Thoracic aorta (tissue), 2 donors: Measurements from ENCODE around the gene LTO1. TPM values are rescaled to one million over a fixed set of nuclear protein-coding genes. Genes with fewer than 3 reads are reported as not detected.

Experiments used
- ATAC-seq: fragments of 150-250 bp; one replicate; pipeline ENCODE4 v1.8.0; 2017; ENCODE audit warnings: low read depth; ENCODE audit not compliant: insufficient number of reproducible peaks, low FRiP score
- DNase-seq: peaks from one replicate; pipeline ENCODE4 v3.0.0-alpha.2; 2020; ENCODE audit warnings: low spot score
- H3K27ac ChIP-seq, 2 donors: fragments of 200-600 bp; sonication (generic); 1 replicate in 1 of 2; 2 replicates in 1 of 2; pipeline ENCODE4 v1.5.1; 2016; ENCODE audit warnings: mild to moderate bottlenecking in 2 of 2, moderate library complexity in 2 of 2
- H3K27me3 ChIP-seq: fragments of 200-600 bp; sonication (generic); replicated peaks from 2 replicates; pipeline ENCODE4 v1.6.0; 2016; ENCODE audit warnings: mild to moderate bottlenecking; ENCODE audit not compliant: insufficient read depth
- H3K36me3 ChIP-seq: fragments of 200-600 bp; sonication (generic); one replicate; pipeline ENCODE4 v1.5.1; 2016
- H3K4me1 ChIP-seq, 2 donors: fragments of 200-600 bp; sonication (generic); 1 replicate in 1 of 2; 2 replicates in 1 of 2; pipeline versions ENCODE4 v1.5.1 to v1.6.0; 2016; ENCODE audit warnings: low read depth in 2 of 2, mild to moderate bottlenecking in 1 of 2; ENCODE audit not compliant: control insufficient read depth in 1 of 2
- H3K4me3 ChIP-seq: fragments of 200-600 bp; sonication (generic); 2 replicates; pipeline ENCODE4 v1.5.1; 2016; ENCODE audit warnings: mild to moderate bottlenecking
- H3K9me3 ChIP-seq: fragments of 200-600 bp; sonication (generic); 2 replicates; pipeline ENCODE4 v1.5.1; 2016
- total RNA-seq, 2 donors: library from RNA; depleted of rRNA; stranded (reverse); fragments of >200 nt; gene quantifications; one replicate each; pipeline versions ENCODE4 v1.1.0 to v1.2.3, GENCODE V29; 2016
- TF ChIP-seq, protein P1 (sequence below): fragments of 200-600 bp; sonication (generic); IDR thresholded peaks from one replicate; pipeline ENCODE4 v1.5.1; 2019; ENCODE audit warnings: antibody characterized with exemption

LTO1 gene
- total RNA-seq, 2 donors from 2014 or later, result 23.6 to 43.5 TPM

DNA sequence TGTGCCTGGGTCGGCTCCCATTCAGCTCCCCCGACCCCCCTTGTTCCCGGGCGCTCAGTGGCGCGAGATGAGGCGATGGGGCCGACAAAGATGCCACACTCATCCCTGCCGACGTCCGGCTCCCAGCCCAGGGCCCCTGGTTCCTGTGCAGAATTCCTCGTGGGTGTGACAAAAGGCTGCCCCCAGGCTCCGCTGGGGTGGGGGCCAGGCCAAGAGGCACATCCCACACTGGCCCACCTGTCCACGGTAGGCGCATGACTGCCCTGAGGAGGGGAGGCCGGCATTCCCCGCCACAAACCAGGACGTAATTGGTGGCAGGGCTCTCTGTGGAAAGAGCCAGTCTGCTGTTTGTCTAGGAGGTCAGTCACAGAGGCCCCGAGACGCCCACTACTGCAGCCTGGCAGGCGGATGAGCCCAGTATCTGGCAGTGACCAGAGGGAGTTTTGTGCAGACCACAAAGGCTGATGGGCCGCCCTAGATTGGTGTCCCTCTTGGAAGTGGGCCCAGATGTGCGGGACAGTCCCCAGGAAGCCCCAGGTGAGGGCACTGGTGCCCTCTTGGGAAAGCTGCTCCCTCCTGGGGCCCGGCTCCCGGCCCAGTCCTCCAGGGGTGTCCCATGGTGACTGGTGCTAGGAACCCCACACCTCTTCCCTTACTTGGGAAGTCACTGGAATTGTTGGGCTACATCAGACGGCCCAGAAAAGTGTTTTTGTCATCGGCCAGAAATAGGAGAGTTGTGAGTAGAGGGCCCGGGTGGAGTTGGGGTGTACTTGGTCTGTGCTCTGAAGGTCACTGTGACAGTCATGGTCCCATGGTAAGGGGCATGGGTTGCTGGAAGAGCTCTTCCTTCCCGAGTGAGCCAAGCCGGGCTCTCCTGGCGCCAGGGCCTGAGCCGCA, 28.4 kb downstream of the LTO1 start:
- Histone ChIP-seq H3K4me1 (peaks cover 8 to 19% of the 10 kb centered on the region in 2 donors), H3K36me3 (peaks cover 41% of the 10 kb centered on the region), H3K27ac (no peak overlapping the region), H3K27me3 (no peaks in the 10 kb centered on the region), H3K9me3 (no peaks in the 10 kb centered on the region), H3K4me3 (no peak overlapping the region)
- ATAC-seq, result no peak
- TF ChIP-seq, protein P1, sequence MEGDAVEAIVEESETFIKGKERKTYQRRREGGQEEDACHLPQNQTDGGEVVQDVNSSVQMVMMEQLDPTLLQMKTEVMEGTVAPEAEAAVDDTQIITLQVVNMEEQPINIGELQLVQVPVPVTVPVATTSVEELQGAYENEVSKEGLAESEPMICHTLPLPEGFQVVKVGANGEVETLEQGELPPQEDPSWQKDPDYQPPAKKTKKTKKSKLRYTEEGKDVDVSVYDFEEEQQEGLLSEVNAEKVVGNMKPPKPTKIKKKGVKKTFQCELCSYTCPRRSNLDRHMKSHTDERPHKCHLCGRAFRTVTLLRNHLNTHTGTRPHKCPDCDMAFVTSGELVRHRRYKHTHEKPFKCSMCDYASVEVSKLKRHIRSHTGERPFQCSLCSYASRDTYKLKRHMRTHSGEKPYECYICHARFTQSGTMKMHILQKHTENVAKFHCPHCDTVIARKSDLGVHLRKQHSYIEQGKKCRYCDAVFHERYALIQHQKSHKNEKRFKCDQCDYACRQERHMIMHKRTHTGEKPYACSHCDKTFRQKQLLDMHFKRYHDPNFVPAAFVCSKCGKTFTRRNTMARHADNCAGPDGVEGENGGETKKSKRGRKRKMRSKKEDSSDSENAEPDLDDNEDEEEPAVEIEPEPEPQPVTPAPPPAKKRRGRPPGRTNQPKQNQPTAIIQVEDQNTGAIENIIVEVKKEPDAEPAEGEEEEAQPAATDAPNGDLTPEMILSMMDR, result no peak
- DNase-seq, result no peak

DNA sequence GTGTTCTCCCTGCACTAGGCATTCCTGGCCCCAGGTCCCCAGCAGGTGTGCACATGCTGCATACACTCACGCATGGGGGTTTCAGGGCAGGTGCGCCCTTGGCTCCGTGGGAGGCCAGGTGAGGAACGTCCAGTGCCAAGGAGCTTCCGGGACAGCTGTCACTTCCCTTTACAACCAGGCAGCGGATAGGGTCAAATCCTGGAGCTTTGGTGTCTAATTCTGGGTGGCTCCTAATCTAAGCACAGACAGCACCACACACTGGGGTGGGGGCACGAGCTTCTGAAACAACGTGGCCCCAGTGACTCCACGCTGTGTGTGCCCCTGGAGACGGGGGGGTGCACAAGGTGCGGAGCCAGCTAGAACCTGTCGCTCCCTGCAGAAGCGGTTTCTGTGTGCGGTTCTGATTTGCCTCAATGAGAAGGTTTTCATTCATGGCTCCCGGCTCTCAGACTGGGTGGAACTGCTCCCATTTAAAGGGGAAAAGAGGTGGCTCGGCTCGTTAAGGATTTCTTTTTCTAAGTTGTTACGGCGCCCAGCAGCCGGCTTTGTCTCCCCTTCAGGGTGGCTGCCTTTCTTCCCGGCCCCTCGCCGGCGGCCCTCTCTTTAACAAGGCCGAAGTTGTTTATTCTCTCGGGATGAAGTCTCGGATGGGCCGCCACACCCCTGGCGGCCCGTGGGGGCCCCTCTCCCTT, 29.2 kb downstream of the LTO1 start:
- TF ChIP-seq, protein P1, result no peak
- DNase-seq, result no peak

DNA sequence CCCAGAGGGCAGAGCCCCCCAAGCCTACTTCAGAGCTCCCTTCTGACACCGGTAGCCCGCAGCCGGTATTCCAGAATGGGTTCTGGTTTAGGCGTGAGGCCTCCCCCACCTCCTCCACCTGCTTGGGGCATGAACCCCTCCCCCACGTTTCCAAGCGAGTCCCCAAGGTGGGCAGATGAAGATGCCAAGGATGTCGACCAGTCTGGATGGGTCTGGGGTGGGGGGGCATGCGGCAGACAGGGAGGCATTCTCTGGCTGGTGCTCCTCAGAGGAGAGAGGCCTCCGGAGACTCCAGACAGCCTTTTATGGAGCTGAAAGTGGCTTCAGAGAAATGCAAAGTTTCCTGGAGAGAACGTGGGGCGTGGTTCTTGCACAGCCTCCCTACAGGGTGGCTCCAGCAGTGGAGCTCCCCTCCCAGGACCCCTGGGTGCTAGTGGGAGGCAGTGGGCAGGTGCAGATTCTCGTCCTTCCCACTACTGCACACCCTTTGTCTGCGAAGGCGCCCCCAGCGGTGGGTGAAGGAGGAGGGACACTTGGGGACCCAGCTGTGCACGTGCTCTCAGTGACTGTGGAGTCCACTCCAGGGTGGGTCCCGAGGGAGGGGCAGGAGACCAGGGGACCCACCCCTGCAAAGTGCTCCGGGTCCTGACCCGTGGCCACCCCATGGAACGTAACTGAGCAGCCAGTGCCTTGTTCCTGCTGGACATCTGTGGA, 30.0 kb downstream of the LTO1 start:
- ATAC-seq, result no peak
- no peaks in the 10 kb centered on the region for H3K9me3 ChIP-seq
- H3K4me3 ChIP-seq, result no peak overlapping the region
- DNase-seq, result no peak
- TF ChIP-seq, protein P1, result no peak
- H3K4me1 ChIP-seq, result peaks cover 13 to 25% of the 10 kb centered on the region in 2 donors
- H3K36me3 ChIP-seq, result peaks cover 29% of the 10 kb centered on the region
- H3K27me3 ChIP-seq, result no peaks in the 10 kb centered on the region
- peak overlapping the region in 1 of 2 donors; percentile 52 for H3K27ac ChIP-seq

More for the DNA sequence above, 29.2 kb downstream of the LTO1 start:
- Histone ChIP-seq H3K36me3 (peaks cover 34% of the 10 kb centered on the region), H3K4me3 (no peak overlapping the region), H3K27me3 (no peaks in the 10 kb centered on the region), H3K9me3 (no peaks in the 10 kb centered on the region), H3K4me1 (peaks cover 8 to 19% of the 10 kb centered on the region in 2 donors), H3K27ac (no peak overlapping the region)
- ATAC-seq, result no peak

DNA sequence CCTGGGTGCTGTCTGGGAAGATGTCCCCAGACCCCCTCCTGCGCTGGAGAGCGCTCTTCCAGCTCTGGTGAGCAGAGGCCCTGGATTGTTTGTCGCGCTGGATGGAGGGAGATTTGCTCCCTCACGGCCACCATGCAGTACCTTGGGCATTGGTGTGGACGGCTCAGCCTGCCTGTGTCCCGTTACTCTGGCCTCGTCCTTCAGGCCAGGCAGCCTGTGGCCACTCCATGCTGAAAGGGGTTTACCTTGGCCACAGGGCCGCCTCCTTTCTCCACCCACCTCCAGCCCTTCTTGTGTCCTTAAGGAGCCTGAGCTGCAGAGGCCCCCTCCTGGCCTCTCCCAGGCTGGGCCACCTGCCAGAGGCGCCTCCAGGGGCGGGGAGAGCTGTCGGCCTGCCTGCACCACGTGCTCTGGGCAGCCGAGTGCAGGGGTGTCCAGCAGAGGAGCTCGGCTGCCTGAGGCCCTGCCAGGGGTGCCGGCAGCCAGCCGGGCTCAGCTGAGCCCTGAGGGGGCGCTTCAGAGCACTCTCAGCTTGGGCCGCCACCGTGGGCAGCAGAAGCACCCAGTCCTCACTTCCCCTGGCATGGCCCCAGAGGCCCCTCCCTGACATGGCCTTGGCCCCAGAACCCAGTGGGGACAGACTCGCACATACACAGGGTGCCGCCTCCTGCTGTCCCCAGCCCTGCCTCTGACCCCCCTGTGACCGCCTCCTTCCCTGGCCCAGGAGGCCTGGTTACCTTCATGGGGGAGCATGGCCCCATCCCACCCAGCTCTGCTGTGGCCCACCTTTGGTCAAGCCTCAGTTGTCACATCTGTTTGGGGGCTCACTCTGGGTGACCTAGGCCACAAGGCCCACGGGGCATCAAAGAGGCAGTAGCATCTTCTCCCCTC, 30.8 kb downstream of the LTO1 start:
- ATAC-seq, result no peak
- TF ChIP-seq, protein P1, result peak; percentile 44
- DNase-seq, result no peak
- H3K36me3 ChIP-seq, result peaks cover 24% of the 10 kb centered on the region
- peak overlapping the region; percentile 97 for H3K4me3 ChIP-seq
- peak overlapping the region in 1 of 2 donors; percentile 88 for H3K27ac ChIP-seq
- H3K4me1 ChIP-seq, result peaks cover 21 to 31% of the 10 kb centered on the region in 2 donors
- H3K9me3 ChIP-seq, result no peaks in the 10 kb centered on the region
- no peaks in the 10 kb centered on the region for H3K27me3 ChIP-seq
